CD4-positive, alpha-beta T cell (primary cell): Measurements from ENCODE around the gene C13orf42. TPM values are rescaled to one million over a fixed set of nuclear protein-coding genes. Genes with fewer than 3 reads are reported as not detected.

Experiments used
- ATAC-seq: fragments of 200-7000 bp; cut with Tn5 transposase; one replicate; pipeline ENCODE4 v1.10.0; 2022; ENCODE audit warnings: mild to moderate bottlenecking; ENCODE audit not compliant: poor library complexity
- CTCF ChIA-PET: fragments of 350-600 bp; sonication (Branson Sonifier 250); formaldehyde crosslinking; loops from one replicate; lab custom pipeline; 2021; ENCODE audit warnings: antibody characterized with exemption, inconsistent platforms; lab: Charles Lee
- POLR2A ChIA-PET: fragments of 350-600 bp; sonication (Branson Sonifier 250); formaldehyde crosslinking; loops from one replicate; lab custom pipeline; 2021; ENCODE audit warnings: antibody characterized with exemption, inconsistent platforms; lab: Charles Lee
- DNase-seq, 14 experiments: peaks; one replicate each; pipeline ENCODE4 v3.0.0-alpha.2; 2013 to 2020; ENCODE audit warnings: mixed read lengths in 2 of 14
- H3K27ac ChIP-seq, 2 donors: one replicate each; pipeline versions ENCODE4 v1.5.1 to v1.7.0; 2013; ENCODE audit warnings: low read length in 2 of 2, low read depth in 1 of 2, mild to moderate bottlenecking in 1 of 2
- H3K27me3 ChIP-seq, 2 experiments: 1 replicate in 1 of 2; 2 replicates in 1 of 2; pipeline versions ENCODE4 v1.6.1 to v1.7.0; 2013; ENCODE audit warnings: low read length in 2 of 2, control low read depth in 1 of 2, mild to moderate bottlenecking in 1 of 2, moderate library complexity in 1 of 2; ENCODE audit not compliant: insufficient read depth in 2 of 2, control insufficient read depth in 1 of 2
- H3K36me3 ChIP-seq: one replicate; pipeline ENCODE4 v1.6.1; 2013; ENCODE audit warnings: low read length, control low read depth; ENCODE audit not compliant: insufficient read depth
- H3K4me1 ChIP-seq: one replicate; pipeline ENCODE4 v1.6.1; 2013; ENCODE audit warnings: low read length, control low read depth; ENCODE audit not compliant: insufficient read depth
- H3K4me3 ChIP-seq: one replicate; pipeline ENCODE4 v1.5.1; 2013; ENCODE audit warnings: mild to moderate bottlenecking, low read length, moderate library complexity
- H3K9me3 ChIP-seq, 2 experiments: 1 replicate in 1 of 2; 2 replicates in 1 of 2; pipeline versions ENCODE4 v1.6.1 to v1.7.0; 2013; ENCODE audit warnings: low read length in 2 of 2, mild to moderate bottlenecking in 2 of 2, control low read depth in 1 of 2, moderate library complexity in 1 of 2; ENCODE audit not compliant: control insufficient read depth in 1 of 2, insufficient read depth in 1 of 2
- H3K27ac Mint-ChIP-seq: one replicate; pipeline ENCODE4 v1.8.0; 2020; ENCODE audit warnings: mixed read lengths
- H3K27me3 Mint-ChIP-seq: one replicate; pipeline ENCODE4 v1.8.0; 2021; ENCODE audit warnings: mixed read lengths
- H3K36me3 Mint-ChIP-seq: one replicate; pipeline ENCODE4 v1.8.0; 2021; ENCODE audit warnings: low read depth, mixed read lengths
- H3K4me1 Mint-ChIP-seq: one replicate; pipeline ENCODE4 v1.8.0; 2021; ENCODE audit warnings: low read depth, mixed read lengths
- H3K4me3 Mint-ChIP-seq: one replicate; pipeline ENCODE4 v1.8.0; 2020; ENCODE audit warnings: mild to moderate bottlenecking, mixed read lengths
- H3K9me3 Mint-ChIP-seq: one replicate; pipeline ENCODE4 v1.8.0; 2020; ENCODE audit warnings: mixed read lengths
- intact Hi-C, 2 experiments: fragments of 100-400 bp; cut with DNase I in 1 of 2; cut with micrococcal nuclease in 1 of 2; formaldehyde crosslinking; loops; one replicate each; pipeline versions ENCODE4 v1.15.1 to v1.9.0; 2023 to 2025; cut with DNase I, micrococcal nuclease
- total RNA-seq, 174 experiments: library from RNA in 2 of 174; stranded (reverse) in 2 of 174; gene quantifications; one replicate each; pipeline ENCODE4 v1.2.3 and lab custom pipeline; 2021 to 2026
- TF ChIP-seq, protein P1 (sequence below): fragments of 200-600 bp; IDR thresholded peaks from one replicate; pipeline ENCODE4 v1.8.0; 2022; ENCODE audit warnings: antibody characterized with exemption, mild to moderate bottlenecking

The C13orf42 gene
- total RNA-seq, 2 experiments from 2014 or later = not detected

DNA sequence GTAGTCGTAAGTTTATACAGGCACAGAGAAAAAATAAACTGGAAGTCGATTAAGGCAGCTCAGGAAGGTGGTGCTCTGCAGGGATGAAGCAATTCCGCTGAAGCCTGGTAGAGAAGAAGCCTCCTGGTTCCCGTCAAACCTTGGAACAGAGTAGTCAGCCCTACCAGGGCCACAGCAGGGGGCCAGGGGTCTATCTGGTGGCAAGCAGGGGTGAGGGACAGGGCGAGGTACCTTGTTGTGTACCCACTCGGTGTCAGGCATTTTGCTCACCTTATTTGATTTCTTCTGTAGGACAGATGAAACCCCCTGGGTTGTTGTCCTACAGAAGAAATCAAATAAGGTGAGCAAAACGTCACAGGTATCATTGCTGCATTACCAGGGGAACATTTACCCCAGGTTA, 70.6 kb downstream of the C13orf42 start:
- no peak for DNase-seq
- Histone ChIP-seq H3K27ac (no peak overlapping the region), H3K4me3 (no peak overlapping the region), H3K9me3 (no peaks in the 10 kb centered on the region), H3K36me3 (no peaks in the 10 kb centered on the region), H3K4me1 (no peaks in the 10 kb centered on the region), H3K27me3 (no peaks in the 10 kb centered on the region)
- ChIA-PET POLR2A (no interaction called here), CTCF (no interaction called here)
- TF ChIP-seq, protein P1, sequence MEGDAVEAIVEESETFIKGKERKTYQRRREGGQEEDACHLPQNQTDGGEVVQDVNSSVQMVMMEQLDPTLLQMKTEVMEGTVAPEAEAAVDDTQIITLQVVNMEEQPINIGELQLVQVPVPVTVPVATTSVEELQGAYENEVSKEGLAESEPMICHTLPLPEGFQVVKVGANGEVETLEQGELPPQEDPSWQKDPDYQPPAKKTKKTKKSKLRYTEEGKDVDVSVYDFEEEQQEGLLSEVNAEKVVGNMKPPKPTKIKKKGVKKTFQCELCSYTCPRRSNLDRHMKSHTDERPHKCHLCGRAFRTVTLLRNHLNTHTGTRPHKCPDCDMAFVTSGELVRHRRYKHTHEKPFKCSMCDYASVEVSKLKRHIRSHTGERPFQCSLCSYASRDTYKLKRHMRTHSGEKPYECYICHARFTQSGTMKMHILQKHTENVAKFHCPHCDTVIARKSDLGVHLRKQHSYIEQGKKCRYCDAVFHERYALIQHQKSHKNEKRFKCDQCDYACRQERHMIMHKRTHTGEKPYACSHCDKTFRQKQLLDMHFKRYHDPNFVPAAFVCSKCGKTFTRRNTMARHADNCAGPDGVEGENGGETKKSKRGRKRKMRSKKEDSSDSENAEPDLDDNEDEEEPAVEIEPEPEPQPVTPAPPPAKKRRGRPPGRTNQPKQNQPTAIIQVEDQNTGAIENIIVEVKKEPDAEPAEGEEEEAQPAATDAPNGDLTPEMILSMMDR = no peak
- no peaks in the 10 kb centered on the region for H3K36me3 Mint-ChIP-seq
- no peak for ATAC-seq
- H3K27ac Mint-ChIP-seq = no peak overlapping the region
- no peaks in the 10 kb centered on the region for H3K4me1 Mint-ChIP-seq
- no peak overlapping the region for H3K4me3 Mint-ChIP-seq
- intact Hi-C loops = no loop called here
- no peaks in the 10 kb centered on the region for H3K27me3 Mint-ChIP-seq
- no peaks in the 10 kb centered on the region for H3K9me3 Mint-ChIP-seq

- no peak for ATAC-seq
- H3K27ac Mint-ChIP-seq = no peak overlapping the region
- CTCF ChIA-PET = no interaction called here
These were observed 74.7 kb downstream of the C13orf42 start for GRCh38 chr13:51036418-51036817.

DNA sequence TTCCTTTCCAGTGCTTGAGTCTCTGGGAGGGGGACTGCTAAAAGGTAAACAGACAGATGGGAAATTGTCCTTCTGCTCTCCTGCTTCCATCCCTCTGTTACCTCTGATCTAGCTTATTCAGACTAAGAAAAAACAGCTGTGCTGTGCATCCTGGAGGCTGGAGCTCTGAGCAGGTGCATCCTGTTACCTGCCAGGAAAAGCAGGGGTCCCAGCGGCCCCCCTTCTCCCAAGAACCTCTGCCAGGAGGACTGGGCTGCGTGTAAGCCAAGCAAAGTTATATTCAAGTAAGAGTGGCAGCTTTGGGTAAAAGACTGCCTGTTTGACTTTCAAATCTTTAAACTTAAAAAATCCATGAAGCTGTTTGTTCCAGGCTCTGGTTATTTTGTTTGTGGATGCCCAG, 75.1 kb downstream of the C13orf42 start:
- DNase-seq (no peak), ATAC-seq (no peak)
- H3K36me3 Mint-ChIP-seq = no peaks in the 10 kb centered on the region
- no peaks in the 10 kb centered on the region for H3K9me3 ChIP-seq
- no peaks in the 10 kb centered on the region for H3K4me1 ChIP-seq
- H3K4me3 Mint-ChIP-seq = no peak overlapping the region
- H3K4me3 ChIP-seq = no peak overlapping the region
- intact Hi-C loops = no loop called here
- POLR2A ChIA-PET = interaction anchor here (0.8 kb wide), 1 partner anchor 43 kb away, joined by 3 read pairs; no protein-coding TSS in a partner anchor
- no peaks in the 10 kb centered on the region for H3K9me3 Mint-ChIP-seq
- TF ChIP-seq, protein P1 = no peak
- H3K4me1 Mint-ChIP-seq = no peaks in the 10 kb centered on the region
- no peaks in the 10 kb centered on the region for H3K27me3 Mint-ChIP-seq
- no peaks in the 10 kb centered on the region for H3K36me3 ChIP-seq
- H3K27me3 ChIP-seq = no peaks in the 10 kb centered on the region
- CTCF ChIA-PET = no interaction called here
- no peak overlapping the region for H3K27ac ChIP-seq
- H3K27ac Mint-ChIP-seq = no peak overlapping the region

More at GRCh38 chr13:51036418-51036817, 74.7 kb downstream of the C13orf42 start:
- POLR2A ChIA-PET = interaction anchor here (0.8 kb wide), 1 partner anchor 43 kb away, joined by 3 read pairs; no protein-coding TSS in a partner anchor
- H3K9me3 ChIP-seq = no peaks in the 10 kb centered on the region
- H3K4me1 ChIP-seq = no peaks in the 10 kb centered on the region
- Mint-ChIP-seq H3K4me3 (no peak overlapping the region), H3K27me3 (no peaks in the 10 kb centered on the region), H3K36me3 (no peaks in the 10 kb centered on the region), H3K9me3 (no peaks in the 10 kb centered on the region), H3K4me1 (no peaks in the 10 kb centered on the region)
- H3K27me3 ChIP-seq = no peaks in the 10 kb centered on the region
- no peak for DNase-seq
- no peaks in the 10 kb centered on the region for H3K36me3 ChIP-seq
- H3K4me3 ChIP-seq = no peak overlapping the region
- intact Hi-C loops = no loop called here
- no peak overlapping the region for H3K27ac ChIP-seq
- TF ChIP-seq, protein P1 = no peak
